HCT116 (cell line): ENCODE results near the gene FICD. TPM values are rescaled to one million over a fixed set of nuclear protein-coding genes. Genes with fewer than 3 reads are reported as not detected.

ENCODE experiments used
- ATAC-seq: fragments of 200-7000 bp; cut with Tn5 transposase; 2 replicates; pipeline ENCODE4 v1.9.1; 2020; ENCODE audit warnings: mild to moderate bottlenecking, moderate library complexity
- BruUV-seq: library from RNA; stranded (reverse); fragments of 400-500 nt; replicated peaks from 2 replicates; lab custom pipeline; 2021; lab: Mats Ljungman, UMichigan
- CTCF ChIA-PET: fragments of 300-600 bp; sonication (Branson Sonifier 250); formaldehyde crosslinking; loops from one replicate; lab custom pipeline; 2021; ENCODE audit warnings: antibody characterized with exemption; lab: Charles Lee
- POLR2A ChIA-PET: fragments of 300-600, 350-600 bp; sonication (Branson Sonifier 250); formaldehyde crosslinking; loops from one replicate; lab custom pipeline; 2021; ENCODE audit warnings: antibody characterized with exemption; lab: Charles Lee
- RAD21 ChIA-PET, 2 experiments: fragments of 300-600 bp; sonication (Branson Sonifier 250); formaldehyde crosslinking; loops; one replicate each; lab custom pipeline; 2023; ENCODE audit warnings: low total read pairs in 2 of 2; ENCODE audit not compliant: uncharacterized antibody in 2 of 2, unreplicated experiment in 2 of 2, low non-redundant PET in 1 of 2; lab: Charles Lee
- DNase-seq: peaks from one replicate; pipeline ENCODE4 v3.0.0-alpha.2; 2010; ENCODE audit warnings: low read depth, low spot score
- H2AFZ ChIP-seq: fragments of 200-600 bp; shearing (Covaris generic), sonication (generic); 2 replicates; pipeline ENCODE4 v1.6.1; 2017; ENCODE audit warnings: low read depth, mixed run types, mixed read lengths, antibody characterized with exemption, low read length; ENCODE audit not compliant: poor library complexity, severe bottlenecking
- H3K27ac ChIP-seq: 2 replicates; pipeline ENCODE4 v1.5.1; 2012; ENCODE audit warnings: low read depth, low read length
- H3K27me3 ChIP-seq: fragments of 200-600 bp; sonication (generic); 2 replicates; pipeline ENCODE4 v1.6.1; 2016; ENCODE audit warnings: mixed run types, low read length, mixed read lengths; ENCODE audit not compliant: insufficient read depth
- H3K36me3 ChIP-seq, 2 experiments: fragments of 200-500 bp in 1 of 2; fragments of 200-600 bp in 1 of 2; sonication (Bioruptor generic) in 1 of 2; sonication (generic) in 1 of 2; 2 replicates each; pipeline versions ENCODE4 v1.5.1 to v1.6.1; 2014 to 2016; ENCODE audit warnings: low read length in 2 of 2, inconsistent platforms in 1 of 2, mixed read lengths in 1 of 2, mixed run types in 1 of 2; ENCODE audit not compliant: insufficient read depth in 2 of 2, control insufficient read depth in 1 of 2
- H3K4me1 ChIP-seq, 2 experiments: fragments of 200-600 bp in 1 of 2; sonication (generic) in 1 of 2; 2 replicates each; pipeline versions ENCODE4 v1.5.1 to v1.6.1; 2012 to 2017; ENCODE audit warnings: low read length in 2 of 2, inconsistent platforms in 1 of 2, mild to moderate bottlenecking in 1 of 2, mixed read lengths in 1 of 2, mixed run types in 1 of 2, moderate library complexity in 1 of 2; ENCODE audit not compliant: insufficient read depth in 2 of 2, control insufficient read depth in 1 of 2
- H3K4me2 ChIP-seq: fragments of 200-600 bp; sonication (generic); 2 replicates; pipeline ENCODE4 v1.6.1; 2017; ENCODE audit warnings: mixed run types, low read length, mixed read lengths
- H3K4me3 ChIP-seq, 2 experiments: fragments of 200-600 bp in 1 of 2; sonication (generic) in 1 of 2; replicated peaks in 1 of 2; 2 replicates each; pipeline ENCODE4 v1.5.1; 2011 to 2016; ENCODE audit warnings: low read length in 2 of 2, control low read depth in 1 of 2, low read depth in 1 of 2, mild to moderate bottlenecking in 1 of 2, mixed read lengths in 1 of 2, mixed run types in 1 of 2
- H3K79me2 ChIP-seq: fragments of 200-600 bp; sonication (generic); 2 replicates; pipeline ENCODE4 v1.6.1; 2017; ENCODE audit warnings: mild to moderate bottlenecking, mixed run types, low read length, moderate library complexity, mixed read lengths; ENCODE audit not compliant: insufficient read depth
- H3K9ac ChIP-seq: fragments of 200-600 bp; sonication (generic); 2 replicates; pipeline ENCODE4 v1.6.1; 2016; ENCODE audit warnings: low read length, mixed read lengths
- H3K9me2 ChIP-seq: fragments of 200-600 bp; sonication (generic), shearing (Covaris generic); 2 replicates; pipeline ENCODE4 v1.6.1; 2017; ENCODE audit warnings: mixed run types, mild to moderate bottlenecking, moderate library complexity; ENCODE audit not compliant: insufficient read depth
- H3K9me3 ChIP-seq, 2 experiments: fragments of 200-500 bp in 1 of 2; fragments of 200-600 bp in 1 of 2; sonication (Bioruptor generic) in 1 of 2; sonication (generic) in 1 of 2; 2 replicates each; pipeline ENCODE4 v1.6.1; 2014 to 2017; ENCODE audit warnings: low read length in 2 of 2, mixed read lengths in 2 of 2, inconsistent platforms in 1 of 2, low read depth in 1 of 2, mild to moderate bottlenecking in 1 of 2, mixed run types in 1 of 2, moderate library complexity in 1 of 2; ENCODE audit not compliant: control insufficient read depth in 1 of 2, insufficient read depth in 1 of 2
- H4K20me1 ChIP-seq: fragments of 200-600 bp; sonication (generic), shearing (Covaris generic); 2 replicates; pipeline ENCODE4 v1.6.1; 2017; ENCODE audit warnings: mixed run types, mild to moderate bottlenecking, moderate library complexity; ENCODE audit not compliant: insufficient read depth
- ATF3 ChIP-seq: IDR thresholded peaks from 2 replicates; pipeline ENCODE4 v1.6.1; 2012
- CTCF ChIP-seq, 3 experiments: fragments of 200-600 bp in 1 of 3; sonication (generic) in 1 of 3; IDR thresholded peaks in 2 of 3; conservative IDR thresholded peaks in 1 of 3; 2 replicates each; pipeline ENCODE4 v1.5.1; 2012 to 2017; ENCODE audit warnings: low read depth in 2 of 3, low read length in 2 of 3, antibody characterized with exemption in 1 of 3, borderline replicate concordance in 1 of 3, control low read depth in 1 of 3, mild to moderate bottlenecking in 1 of 3, mixed read lengths in 1 of 3, mixed run types in 1 of 3, moderate library complexity in 1 of 3; ENCODE audit not compliant: insufficient read depth in 1 of 3
- JUND ChIP-seq: IDR thresholded peaks from 2 replicates; pipeline ENCODE4 v1.6.1; 2012
- MAX ChIP-seq: IDR thresholded peaks from 2 replicates; pipeline ENCODE4 v1.6.1; 2012
- POLR2AphosphoS5 ChIP-seq: IDR thresholded peaks from 2 replicates; pipeline ENCODE4 v1.6.1; 2011; ENCODE audit warnings: mild to moderate bottlenecking, low read depth, low read length, moderate library complexity
- SIN3A ChIP-seq: IDR thresholded peaks from 2 replicates; pipeline ENCODE4 v1.6.1; 2012; ENCODE audit warnings: low read depth
- SP1 ChIP-seq: IDR thresholded peaks from 2 replicates; pipeline ENCODE4 v1.6.1; 2012; ENCODE audit warnings: low read depth
- ZBTB33 ChIP-seq: IDR thresholded peaks from 2 replicates; pipeline ENCODE4 v1.6.1; 2011; ENCODE audit warnings: mild to moderate bottlenecking, low read length, moderate library complexity; ENCODE audit not compliant: insufficient replicate concordance; ENCODE audit errors: extremely low read depth
- ZNF274 ChIP-seq: fragments of 200-500 bp; sonication (Bioruptor generic); IDR thresholded peaks from 2 replicates; pipeline ENCODE4 v1.6.1; 2014; ENCODE audit warnings: mild to moderate bottlenecking, low read depth, low read length, inconsistent platforms
- intact Hi-C: fragments of 100-400 bp; cut with micrococcal nuclease; formaldehyde crosslinking; loops from 2 replicates; pipeline ENCODE4 v1.10.0; 2022
- total RNA-seq: library from RNA; stranded (reverse); gene quantifications from one replicate; pipeline ENCODE4 v1.2.1, GENCODE V29; 2021; ENCODE audit not compliant: unreplicated experiment

The FICD gene
- total RNA-seq, 1 experiment from 2014 or later: 5.1 TPM

- Histone ChIP-seq H3K4me2 (no peak overlapping the region), H3K27ac (no peak overlapping the region), H3K4me3 (no peak overlapping the region), H3K9me2 (no peaks in the 10 kb centered on the region), H3K4me1 (peaks cover 3 to 15% of the 10 kb centered on the region in 2 experiments; a peak in 2 of 4 replicates), H3K9ac (no peak overlapping the region), H3K79me2 (no peaks in the 10 kb centered on the region), H3K27me3 (no peaks in the 10 kb centered on the region), H2AFZ (no peak overlapping the region), H4K20me1 (no peaks in the 10 kb centered on the region), H3K36me3 (peaks cover 28 to 30% of the 10 kb centered on the region in 2 experiments), H3K9me3 (no peaks in the 10 kb centered on the region)
- intact Hi-C loops: no loop called here
- TF ChIP-seq POLR2AphosphoS5 (peak; percentile 18; the same call in 1 of the 2 replicates), MAX (no peak)
- ChIA-PET RAD21 (no interaction called here), POLR2A (no interaction called here), CTCF (no interaction called here)
- ATAC-seq (no peak), DNase-seq (no peak)
- BruUV-seq: no TSS peak
Measured at GRCh38 chr12:108518716-108519496, 3.8 kb downstream of the FICD start.

GRCh38 chr12:108519558-108519957 lies 4.5 kb downstream of the FICD start:
- BruUV-seq: no TSS peak
- Histone ChIP-seq H3K9me3 (no peaks in the 10 kb centered on the region), H3K79me2 (no peaks in the 10 kb centered on the region), H3K36me3 (peaks cover 34 to 37% of the 10 kb centered on the region in 2 experiments), H3K4me2 (no peak overlapping the region), H3K4me3 (no peak overlapping the region), H4K20me1 (no peaks in the 10 kb centered on the region), H3K27me3 (no peaks in the 10 kb centered on the region), H2AFZ (no peak overlapping the region), H3K9me2 (no peaks in the 10 kb centered on the region), H3K27ac (no peak overlapping the region), H3K4me1 (peaks cover 3 to 13% of the 10 kb centered on the region in 2 experiments; a peak in 2 of 4 replicates), H3K9ac (no peak overlapping the region)
- ATAC-seq: no peak
- CTCF ChIA-PET: interaction anchor here (0.7 kb wide), 1 partner anchor 36 kb away, joined by 3 read pairs; no protein-coding TSS in a partner anchor
- no peak for TF ChIP-seq ZNF274
- no peak for TF ChIP-seq SP1
- peak in 1 of 3 experiments; percentile 3; a peak in 1 of 6 replicates for TF ChIP-seq CTCF (IDR thresholded peaks at IDR 0.05 in 2 of 3, conservative IDR thresholded peaks at IDR 0.05 in 1 of 3; ENCODE audit: borderline replicate concordance in 1 of 3, insufficient read depth in 1 of 3, low read depth in 2 of 3, low read length in 2 of 3)
- TF ChIP-seq SIN3A: no peak
- no peak for TF ChIP-seq ATF3
- no peak for TF ChIP-seq ZBTB33
- TF ChIP-seq JUND: no peak
- no peak for DNase-seq
- POLR2A ChIA-PET: no interaction called here
- RAD21 ChIA-PET: no interaction called here
- intact Hi-C loops: no loop called here
